ENCODE results near the gene CDO1. TPM values are rescaled to one million over a fixed set of nuclear protein-coding genes. Genes with fewer than 3 reads are reported as not detected.

Gene CDO1
- total and polyA plus RNA-seq, 4 donors, result 2.9 to 31.7 (median 4.8) TPM

DNA sequence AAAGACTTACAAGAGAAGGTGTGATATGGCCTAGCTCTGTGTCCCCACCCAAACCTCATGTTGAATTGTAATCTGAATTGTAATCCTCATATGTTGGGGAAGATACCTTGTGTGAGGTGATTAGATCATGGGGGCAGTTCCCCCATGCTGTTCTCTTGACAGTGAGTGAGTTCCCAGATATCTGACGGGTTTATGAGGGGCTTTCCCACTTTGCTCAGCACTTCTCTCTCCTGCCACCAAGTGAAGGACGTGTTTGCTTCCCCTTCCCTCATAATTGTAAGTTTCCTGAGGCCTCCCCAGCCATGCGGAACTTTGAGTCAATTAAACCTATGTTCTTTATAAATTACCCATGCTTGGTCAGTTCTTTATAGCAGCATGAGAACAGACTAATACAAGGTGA lies 49.0 kb downstream of the CDO1 start:
- Histone ChIP-seq H3K4me1 (ENCODE audit: control insufficient read depth in 5 of 5, insufficient read depth in 5 of 5, low read length in 5 of 5) (peaks cover 0 to 7% (median 0%) of the 10 kb centered on the region in 5 donors), H3K9me3 (ENCODE audit: control insufficient read depth in 4 of 4, insufficient read depth in 3 of 4, low read length in 3 of 4) (peaks cover 0 to 5% (median 0%) of the 10 kb centered on the region in 4 donors), H3K27me3 (ENCODE audit: control insufficient read depth in 3 of 3, insufficient read depth in 3 of 3, low read length in 2 of 3) (no peaks in the 10 kb centered on the region), H3K36me3 (ENCODE audit: control insufficient read depth in 4 of 4, insufficient read depth in 4 of 4, low read length in 4 of 4) (no peaks in the 10 kb centered on the region), H3K27ac (ENCODE audit: low read depth in 1 of 2, low read length in 1 of 2) (no peak overlapping the region), H3K9ac (ENCODE audit: insufficient read depth in 1 of 2, low read length in 2 of 2) (no peak overlapping the region), H3K4me3 (no peak overlapping the region)
- DNase-seq (no peak), ATAC-seq (ENCODE audit: insufficient read depth, low FRiP score) (no peak)
- 69 to 78% methylated on average over 3 of the region's 3 CpGs for WGBS, 2 donors
- TF ChIP-seq, protein P1, sequence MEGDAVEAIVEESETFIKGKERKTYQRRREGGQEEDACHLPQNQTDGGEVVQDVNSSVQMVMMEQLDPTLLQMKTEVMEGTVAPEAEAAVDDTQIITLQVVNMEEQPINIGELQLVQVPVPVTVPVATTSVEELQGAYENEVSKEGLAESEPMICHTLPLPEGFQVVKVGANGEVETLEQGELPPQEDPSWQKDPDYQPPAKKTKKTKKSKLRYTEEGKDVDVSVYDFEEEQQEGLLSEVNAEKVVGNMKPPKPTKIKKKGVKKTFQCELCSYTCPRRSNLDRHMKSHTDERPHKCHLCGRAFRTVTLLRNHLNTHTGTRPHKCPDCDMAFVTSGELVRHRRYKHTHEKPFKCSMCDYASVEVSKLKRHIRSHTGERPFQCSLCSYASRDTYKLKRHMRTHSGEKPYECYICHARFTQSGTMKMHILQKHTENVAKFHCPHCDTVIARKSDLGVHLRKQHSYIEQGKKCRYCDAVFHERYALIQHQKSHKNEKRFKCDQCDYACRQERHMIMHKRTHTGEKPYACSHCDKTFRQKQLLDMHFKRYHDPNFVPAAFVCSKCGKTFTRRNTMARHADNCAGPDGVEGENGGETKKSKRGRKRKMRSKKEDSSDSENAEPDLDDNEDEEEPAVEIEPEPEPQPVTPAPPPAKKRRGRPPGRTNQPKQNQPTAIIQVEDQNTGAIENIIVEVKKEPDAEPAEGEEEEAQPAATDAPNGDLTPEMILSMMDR (IDR thresholded peaks at IDR 0.05; ENCODE audit: control extremely low read depth, extremely low read depth), result no peak

DNA sequence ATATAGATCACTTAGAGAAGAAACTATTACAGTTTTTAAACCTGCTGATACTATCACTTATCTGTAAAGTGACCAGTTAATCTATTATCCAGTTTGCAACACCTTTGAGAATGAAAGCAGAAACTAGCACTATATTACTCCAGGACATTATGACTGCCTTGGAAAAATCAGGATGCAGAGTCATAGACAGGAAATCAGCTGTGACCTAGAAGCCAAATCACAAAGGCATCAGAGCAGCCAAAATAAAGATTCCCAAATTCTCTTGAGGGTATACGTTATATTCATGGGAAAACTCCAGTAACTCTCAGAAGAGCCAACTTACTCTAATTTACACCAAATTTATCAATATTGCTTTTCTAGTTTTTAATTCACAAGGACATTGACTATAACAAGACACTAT lies 49.9 kb downstream of the CDO1 start:
- no peak overlapping the region for H3K27ac ChIP-seq (ENCODE audit: low read depth in 1 of 2, low read length in 1 of 2)
- 66 to 87% methylated on average over 1 of the region's 1 CpG for WGBS, 2 donors
- H3K4me3 ChIP-seq, result no peak overlapping the region
- no peak overlapping the region for H3K9ac ChIP-seq (ENCODE audit: insufficient read depth in 1 of 2, low read length in 2 of 2)
- DNase-seq, result no peak
- no peaks in the 10 kb centered on the region for H3K36me3 ChIP-seq (ENCODE audit: control insufficient read depth in 4 of 4, insufficient read depth in 4 of 4, low read length in 4 of 4)
- peaks cover 0 to 4% (median 0%) of the 10 kb centered on the region in 5 donors for H3K4me1 ChIP-seq (ENCODE audit: control insufficient read depth in 5 of 5, insufficient read depth in 5 of 5, low read length in 5 of 5)
- H3K9me3 ChIP-seq (ENCODE audit: control insufficient read depth in 4 of 4, insufficient read depth in 3 of 4, low read length in 3 of 4), result peaks cover 0 to 5% (median 0%) of the 10 kb centered on the region in 4 donors
- ATAC-seq (ENCODE audit: insufficient read depth, low FRiP score), result no peak
- H3K27me3 ChIP-seq (ENCODE audit: control insufficient read depth in 3 of 3, insufficient read depth in 3 of 3, low read length in 2 of 3), result no peaks in the 10 kb centered on the region
- TF ChIP-seq, protein P1 (IDR thresholded peaks at IDR 0.05; ENCODE audit: control extremely low read depth, extremely low read depth), result no peak

DNA sequence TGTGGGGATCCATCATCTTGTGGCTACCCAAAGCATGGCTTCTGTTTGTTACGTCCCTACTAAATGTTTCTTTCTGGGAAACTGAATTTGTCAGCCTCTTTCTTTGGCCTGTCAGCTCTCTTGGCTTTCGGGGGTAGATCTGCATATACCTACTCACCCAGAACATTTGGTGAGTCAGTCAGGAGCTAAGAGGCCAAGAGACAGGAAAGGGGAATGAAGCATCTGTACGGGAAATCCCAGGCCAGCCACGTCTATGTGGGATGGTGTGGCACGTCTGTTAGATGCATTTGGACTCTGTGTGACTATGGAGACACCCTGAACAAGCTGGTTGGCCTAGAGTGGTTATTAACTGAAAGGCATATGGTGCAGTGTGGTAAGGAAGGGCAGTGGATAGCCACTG lies 58.1 kb downstream of the CDO1 start:
- H3K27me3 ChIP-seq (ENCODE audit: control insufficient read depth in 3 of 3, insufficient read depth in 3 of 3, low read length in 2 of 3), result no peaks in the 10 kb centered on the region

More for the DNA sequence above, 58.1 kb downstream of the CDO1 start:
- no peak for ATAC-seq (ENCODE audit: insufficient read depth, low FRiP score)
- TF ChIP-seq, protein P1 (IDR thresholded peaks at IDR 0.05; ENCODE audit: control extremely low read depth, extremely low read depth), result no peak
- H3K27ac ChIP-seq (ENCODE audit: low read depth in 1 of 2, low read length in 1 of 2), result no peak overlapping the region
- H3K4me1 ChIP-seq (ENCODE audit: control insufficient read depth in 5 of 5, insufficient read depth in 5 of 5, low read length in 5 of 5), result peaks cover 0 to 2% (median 0%) of the 10 kb centered on the region in 5 donors
- WGBS, 2 donors, result 81% methylated on average over 5 of the region's 5 CpGs
- H3K4me3 ChIP-seq, result no peak overlapping the region
- H3K9ac ChIP-seq (ENCODE audit: insufficient read depth in 1 of 2, low read length in 2 of 2), result no peak overlapping the region
- no peaks in the 10 kb centered on the region for H3K36me3 ChIP-seq (ENCODE audit: control insufficient read depth in 4 of 4, insufficient read depth in 4 of 4, low read length in 4 of 4)
- DNase-seq, result no peak
- peaks cover 0 to 7% (median 0%) of the 10 kb centered on the region in 4 donors for H3K9me3 ChIP-seq (ENCODE audit: control insufficient read depth in 4 of 4, insufficient read depth in 3 of 4, low read length in 3 of 4)

Measured in lung (tissue), 12 donors.